HG03432 (cell line): ENCODE data around the gene AHCTF1.

Source experiments
- ATAC-seq: cut with Tn5 transposase; IDR thresholded peaks from one replicate; pipeline ENCODE4 v1.9.1; 2021; ENCODE audit warnings: mild to moderate bottlenecking, moderate library complexity; ENCODE audit not compliant: unreplicated experiment

Gene AHCTF1

GRCh38 chr1:246801241-246802020, 130.3 kb downstream of the AHCTF1 start:
- ATAC-seq, result no peak

GRCh38 chr1:246800756-246801155, 131.0 kb downstream of the AHCTF1 start:
- ATAC-seq, result no peak

GRCh38 chr1:246800356-246800755, 131.4 kb downstream of the AHCTF1 start:
- no peak for ATAC-seq

- ATAC-seq, result no peak
These were observed 132.9 kb downstream of the AHCTF1 start for GRCh38 chr1:246798606-246799496.

- no peak for ATAC-seq
These were observed 133.6 kb downstream of the AHCTF1 start for GRCh38 chr1:246798107-246798506.

- ATAC-seq, result no peak
These were observed 134.2 kb downstream of the AHCTF1 start for GRCh38 chr1:246797597-246797996.

- no peak for ATAC-seq
These were observed 134.6 kb downstream of the AHCTF1 start for GRCh38 chr1:246797157-246797556.

- no peak for ATAC-seq
These were observed 135.6 kb downstream of the AHCTF1 start for GRCh38 chr1:246795906-246796694.

- no peak for ATAC-seq
These were observed 136.7 kb downstream of the AHCTF1 start for GRCh38 chr1:246794828-246795671.

GRCh38 chr1:246794048-246794827, 137.5 kb downstream of the AHCTF1 start:
- ATAC-seq, result no peak

- ATAC-seq, result no peak
These were observed 138.3 kb downstream of the AHCTF1 start for GRCh38 chr1:246793356-246793896.

GRCh38 chr1:246792603-246793002, 139.1 kb downstream of the AHCTF1 start:
- no peak for ATAC-seq

GRCh38 chr1:246791303-246791918, 140.3 kb downstream of the AHCTF1 start:
- ATAC-seq, result no peak

GRCh38 chr1:246790833-246791232, 140.9 kb downstream of the AHCTF1 start:
- no peak for ATAC-seq

GRCh38 chr1:246790364-246790763, 141.4 kb downstream of the AHCTF1 start:
- ATAC-seq, result no peak

GRCh38 chr1:246789454-246790339, 142.1 kb downstream of the AHCTF1 start:
- ATAC-seq, result no peak
